ENCODE measurements around the gene GNA12.
A peak's percentile ranks its signal among the peaks of the same experiment; 100 is the strongest.
"Not testable (repeated sequence)": the region's sequence is repeated elsewhere in the genome, so short reads cannot be mapped to it uniquely, and the experiment has no call there.

GNA12 gene

GRCh38 chr7:2698581-2699288 is 145.4 kb downstream of the GNA12 start:
- peak; percentile 97 for DNase-seq
- Histone ChIP-seq H3K9ac (ENCODE audit: low read depth, low read length) (peak overlapping the region; percentile 49; the same call in 1 of the 2 replicates), H2AFZ (ENCODE audit: low read depth, low read length) (no peak overlapping the region), H3K4me2 (ENCODE audit: insufficient read depth, low read length) (peak overlapping the region; percentile 64), H3K9me3 (ENCODE audit: insufficient read depth, low read length, severe bottlenecking) (no peaks in the 10 kb centered on the region), H3K4me3 (ENCODE audit: low read depth in 1 of 2, low read length in 2 of 2) (peak overlapping the region in 1 of 2 experiments; percentile 35; a peak in 2 of 4 replicates), H3K27me3 (ENCODE audit: insufficient read depth, low read length, poor library complexity) (no peaks in the 10 kb centered on the region), H4K20me1 (ENCODE audit: insufficient read depth, low read length) (no peaks in the 10 kb centered on the region), H3K36me3 (ENCODE audit: insufficient read depth, low read length) (no peaks in the 10 kb centered on the region), H3K27ac (ENCODE audit: low read length) (peak overlapping the region; percentile 87), H3K4me1 (ENCODE audit: insufficient read depth, low read length) (peaks cover 36% of the 10 kb centered on the region), H3K79me2 (ENCODE audit: insufficient read depth, low read length) (no peaks in the 10 kb centered on the region)
- peak; percentile 95 for ATAC-seq (ENCODE audit: insufficient read depth, low read depth)
- TF ChIP-seq CTCF (IDR thresholded peaks at IDR 0.05; ENCODE audit: borderline replicate concordance, extremely low read depth, low read length, poor library complexity, severe bottlenecking) (no peak), EZH2 (IDR thresholded peaks at IDR 0.05; ENCODE audit: borderline replicate concordance, low read depth, low read length, severe bottlenecking) (no peak)

- not testable (repeated sequence) for H3K4me3 ChIP-seq (ENCODE audit: low read depth in 1 of 2, low read length in 2 of 2); H2AFZ ChIP-seq (ENCODE audit: low read depth, low read length); H3K27ac ChIP-seq (ENCODE audit: low read length); H4K20me1 ChIP-seq (ENCODE audit: insufficient read depth, low read length); ATAC-seq (ENCODE audit: insufficient read depth, low read depth); H3K36me3 ChIP-seq (ENCODE audit: insufficient read depth, low read length); H3K27me3 ChIP-seq (ENCODE audit: insufficient read depth, low read length, poor library complexity); H3K79me2 ChIP-seq (ENCODE audit: insufficient read depth, low read length); H3K9ac ChIP-seq (ENCODE audit: low read depth, low read length); DNase-seq; H3K4me2 ChIP-seq (ENCODE audit: insufficient read depth, low read length); H3K9me3 ChIP-seq (ENCODE audit: insufficient read depth, low read length, severe bottlenecking)
- peaks cover 18% of the 10 kb centered on the region for H3K4me1 ChIP-seq (ENCODE audit: insufficient read depth, low read length)
Measured at GRCh38 chr7:2694122-2694436, 150.0 kb downstream of the GNA12 start.

GRCh38 chr7:2693420-2694121 is 150.5 kb downstream of the GNA12 start:
- not testable (repeated sequence) for H3K27me3 ChIP-seq (ENCODE audit: insufficient read depth, low read length, poor library complexity); H3K27ac ChIP-seq (ENCODE audit: low read length); ATAC-seq (ENCODE audit: insufficient read depth, low read depth); H4K20me1 ChIP-seq (ENCODE audit: insufficient read depth, low read length); H3K9ac ChIP-seq (ENCODE audit: low read depth, low read length); H3K9me3 ChIP-seq (ENCODE audit: insufficient read depth, low read length, severe bottlenecking); DNase-seq; H3K79me2 ChIP-seq (ENCODE audit: insufficient read depth, low read length); H3K4me2 ChIP-seq (ENCODE audit: insufficient read depth, low read length); H2AFZ ChIP-seq (ENCODE audit: low read depth, low read length); H3K36me3 ChIP-seq (ENCODE audit: insufficient read depth, low read length); H3K4me3 ChIP-seq (ENCODE audit: low read depth in 1 of 2, low read length in 2 of 2)
- peaks cover 13% of the 10 kb centered on the region for H3K4me1 ChIP-seq (ENCODE audit: insufficient read depth, low read length)

GRCh38 chr7:2692543-2692942 is 151.6 kb downstream of the GNA12 start:
- TF ChIP-seq EZH2 (IDR thresholded peaks at IDR 0.05; ENCODE audit: borderline replicate concordance, low read depth, low read length, severe bottlenecking) (no peak), CTCF (IDR thresholded peaks at IDR 0.05; ENCODE audit: borderline replicate concordance, extremely low read depth, low read length, poor library complexity, severe bottlenecking) (no peak)
- H3K4me2 ChIP-seq (ENCODE audit: insufficient read depth, low read length) = no peak overlapping the region

GRCh38 chr7:2691932-2692439 is 152.1 kb downstream of the GNA12 start:
- not testable (repeated sequence) for H3K27ac ChIP-seq (ENCODE audit: low read length); H3K4me3 ChIP-seq (ENCODE audit: low read depth in 1 of 2, low read length in 2 of 2); H3K27me3 ChIP-seq (ENCODE audit: insufficient read depth, low read length, poor library complexity); H3K79me2 ChIP-seq (ENCODE audit: insufficient read depth, low read length); H3K36me3 ChIP-seq (ENCODE audit: insufficient read depth, low read length); H3K4me2 ChIP-seq (ENCODE audit: insufficient read depth, low read length); DNase-seq; H3K9ac ChIP-seq (ENCODE audit: low read depth, low read length); H4K20me1 ChIP-seq (ENCODE audit: insufficient read depth, low read length); H3K9me3 ChIP-seq (ENCODE audit: insufficient read depth, low read length, severe bottlenecking); ATAC-seq (ENCODE audit: insufficient read depth, low read depth); H3K4me1 ChIP-seq (ENCODE audit: insufficient read depth, low read length); H2AFZ ChIP-seq (ENCODE audit: low read depth, low read length)

More at GRCh38 chr7:2692543-2692942, 151.6 kb downstream of the GNA12 start:
- H3K4me1 ChIP-seq (ENCODE audit: insufficient read depth, low read length) = peaks cover 3% of the 10 kb centered on the region
- DNase-seq (no peak), ATAC-seq (ENCODE audit: insufficient read depth, low read depth) (no peak)
- H3K36me3 ChIP-seq (ENCODE audit: insufficient read depth, low read length) = no peaks in the 10 kb centered on the region
- no peaks in the 10 kb centered on the region for H3K79me2 ChIP-seq (ENCODE audit: insufficient read depth, low read length)
- H3K4me3 ChIP-seq (ENCODE audit: low read depth in 1 of 2, low read length in 2 of 2) = no peak overlapping the region
- H4K20me1 ChIP-seq (ENCODE audit: insufficient read depth, low read length) = no peaks in the 10 kb centered on the region
- H3K9me3 ChIP-seq (ENCODE audit: insufficient read depth, low read length, severe bottlenecking) = no peaks in the 10 kb centered on the region
- no peak overlapping the region for H3K27ac ChIP-seq (ENCODE audit: low read length)
- no peaks in the 10 kb centered on the region for H3K27me3 ChIP-seq (ENCODE audit: insufficient read depth, low read length, poor library complexity)
- H2AFZ ChIP-seq (ENCODE audit: low read depth, low read length) = no peak overlapping the region
- no peak overlapping the region for H3K9ac ChIP-seq (ENCODE audit: low read depth, low read length)

Measured in DND-41 (cell line).